Epithelial cell of esophagus (primary cell): ENCODE measurements around the gene GALK2.

ENCODE experiments used
- DNase-seq: peaks from one replicate; pipeline ENCODE4 v3.0.0; 2010; ENCODE audit warnings: low read depth
- H3K4me3 ChIP-seq: 2 replicates; pipeline ENCODE4 v1.5.1; 2011; ENCODE audit warnings: mild to moderate bottlenecking, low read length, control low read depth
- TF ChIP-seq, protein P1 (sequence below): IDR thresholded peaks from 2 replicates; pipeline ENCODE4 v1.5.1; 2011; ENCODE audit warnings: low read depth, mild to moderate bottlenecking, low read length, control low read depth, inconsistent platforms; ENCODE audit not compliant: insufficient read depth; ENCODE audit errors: missing control alignments

Gene GALK2

DNA sequence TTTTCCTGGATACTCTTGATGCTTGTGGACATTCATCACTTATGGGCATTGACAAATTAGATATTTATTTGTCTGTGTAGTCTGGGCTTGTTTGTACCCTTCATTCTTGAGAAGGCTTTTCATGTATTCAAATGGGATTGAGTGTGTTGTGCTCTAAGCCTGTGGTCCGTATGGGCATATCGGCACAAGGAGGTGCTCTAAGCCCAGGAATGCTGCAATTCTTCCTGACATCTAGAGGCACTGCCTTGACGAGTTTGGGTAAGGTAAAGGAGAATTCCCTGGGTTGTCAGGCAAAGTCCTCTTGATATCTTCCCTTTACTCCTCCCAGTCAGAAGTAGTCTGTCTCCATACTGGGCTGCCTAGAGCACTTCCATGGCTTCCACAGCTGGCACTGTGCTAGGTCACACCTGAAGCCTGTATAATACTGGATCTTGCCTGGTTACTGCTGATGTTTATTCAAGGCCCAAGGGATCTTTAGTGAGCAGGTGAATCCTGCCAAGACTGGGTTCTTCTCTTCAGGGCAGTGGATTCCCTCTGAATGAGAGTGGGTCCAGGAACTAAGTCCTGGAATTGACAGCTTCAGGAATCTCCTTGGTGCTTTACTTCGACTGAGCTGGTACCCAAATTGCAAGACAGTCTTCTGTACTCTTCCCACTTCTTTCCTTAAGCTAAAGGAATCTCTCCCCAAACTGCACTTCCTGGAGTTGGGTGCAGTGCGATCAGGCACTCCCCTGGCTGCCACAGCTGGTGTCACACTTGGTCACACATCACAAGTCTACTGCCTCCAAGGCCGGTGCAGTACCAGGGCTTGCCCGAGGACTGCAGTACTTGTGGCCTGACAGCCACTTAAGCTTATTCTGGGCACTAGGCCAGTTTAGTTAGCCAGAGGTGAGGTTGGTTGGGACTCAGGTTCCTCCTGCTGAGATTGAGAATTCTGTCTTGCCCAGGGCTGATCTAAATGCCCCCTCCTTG lies 46.0 kb downstream of the GALK2 start:
- no peak overlapping the region for H3K4me3 ChIP-seq

GRCh38 chr15:49223536-49224274 lies 53.7 kb downstream of the GALK2 start:
- TF ChIP-seq, protein P1, sequence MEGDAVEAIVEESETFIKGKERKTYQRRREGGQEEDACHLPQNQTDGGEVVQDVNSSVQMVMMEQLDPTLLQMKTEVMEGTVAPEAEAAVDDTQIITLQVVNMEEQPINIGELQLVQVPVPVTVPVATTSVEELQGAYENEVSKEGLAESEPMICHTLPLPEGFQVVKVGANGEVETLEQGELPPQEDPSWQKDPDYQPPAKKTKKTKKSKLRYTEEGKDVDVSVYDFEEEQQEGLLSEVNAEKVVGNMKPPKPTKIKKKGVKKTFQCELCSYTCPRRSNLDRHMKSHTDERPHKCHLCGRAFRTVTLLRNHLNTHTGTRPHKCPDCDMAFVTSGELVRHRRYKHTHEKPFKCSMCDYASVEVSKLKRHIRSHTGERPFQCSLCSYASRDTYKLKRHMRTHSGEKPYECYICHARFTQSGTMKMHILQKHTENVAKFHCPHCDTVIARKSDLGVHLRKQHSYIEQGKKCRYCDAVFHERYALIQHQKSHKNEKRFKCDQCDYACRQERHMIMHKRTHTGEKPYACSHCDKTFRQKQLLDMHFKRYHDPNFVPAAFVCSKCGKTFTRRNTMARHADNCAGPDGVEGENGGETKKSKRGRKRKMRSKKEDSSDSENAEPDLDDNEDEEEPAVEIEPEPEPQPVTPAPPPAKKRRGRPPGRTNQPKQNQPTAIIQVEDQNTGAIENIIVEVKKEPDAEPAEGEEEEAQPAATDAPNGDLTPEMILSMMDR: no peak
- no peak for DNase-seq

More for the DNA sequence above, 46.0 kb downstream of the GALK2 start:
- TF ChIP-seq, protein P1: peak; percentile 40
- DNase-seq: peak; percentile 40

GRCh38 chr15:49225572-49226281 lies 55.7 kb downstream of the GALK2 start:
- TF ChIP-seq, protein P1: peak; percentile 32
- H3K4me3 ChIP-seq: no peak overlapping the region
- DNase-seq: peak; percentile 39

More at GRCh38 chr15:49223536-49224274, 53.7 kb downstream of the GALK2 start:
- no peak overlapping the region for H3K4me3 ChIP-seq

DNA sequence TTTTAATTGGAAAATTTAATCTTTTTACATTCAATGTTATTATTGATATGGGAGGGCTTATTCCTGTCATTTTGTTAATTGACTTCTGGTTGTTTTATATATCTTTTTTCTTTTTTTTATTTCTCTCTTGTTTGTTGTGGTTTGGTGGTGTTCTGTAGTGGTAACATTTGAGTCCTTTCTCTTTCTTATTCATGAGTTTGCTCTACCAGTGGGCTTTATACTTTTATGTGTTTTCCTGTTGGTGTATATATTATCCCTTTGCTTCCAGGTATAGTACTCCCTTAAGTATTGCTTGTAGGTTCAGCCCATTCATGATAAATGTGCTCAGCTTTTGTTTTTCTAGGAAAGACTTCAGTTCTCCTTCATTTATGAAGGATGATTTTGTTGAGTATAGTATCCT lies 57.6 kb downstream of the GALK2 start:
- DNase-seq: no peak
- H3K4me3 ChIP-seq: no peak overlapping the region
- TF ChIP-seq, protein P1: no peak

GRCh38 chr15:49229922-49230321 lies 59.9 kb downstream of the GALK2 start:
- no peak for DNase-seq
- H3K4me3 ChIP-seq: no peak overlapping the region
- TF ChIP-seq, protein P1: no peak

GRCh38 chr15:49232236-49232806 lies 62.3 kb downstream of the GALK2 start:
- DNase-seq: no peak
- H3K4me3 ChIP-seq: no peak overlapping the region
- TF ChIP-seq, protein P1: no peak
